COR-L47 (cell line): ENCODE measurements around the gene SLC38A3.

Source experiments
- DNase-seq: peaks from one replicate; lab custom pipeline; 2025; lab: John Stamatoyannopoulos, UW

Gene SLC38A3

GRCh38 chr3:50268703-50269451 lies 63.8 kb downstream of the SLC38A3 start, which contains the start of gene SEMA3B:
Gene SEMA3B (plus strand): TSS chr3:50269147. CDS start chr3:50269241, 94 bp downstream.
- DNase-seq = no peak

- no peak for DNase-seq
Observed at GRCh38 chr3:50269460-50269859, 64.4 kb downstream of the SLC38A3 start.

GRCh38 chr3:50269977-50270413 lies 64.9 kb downstream of the SLC38A3 start:
- no peak for DNase-seq

DNA sequence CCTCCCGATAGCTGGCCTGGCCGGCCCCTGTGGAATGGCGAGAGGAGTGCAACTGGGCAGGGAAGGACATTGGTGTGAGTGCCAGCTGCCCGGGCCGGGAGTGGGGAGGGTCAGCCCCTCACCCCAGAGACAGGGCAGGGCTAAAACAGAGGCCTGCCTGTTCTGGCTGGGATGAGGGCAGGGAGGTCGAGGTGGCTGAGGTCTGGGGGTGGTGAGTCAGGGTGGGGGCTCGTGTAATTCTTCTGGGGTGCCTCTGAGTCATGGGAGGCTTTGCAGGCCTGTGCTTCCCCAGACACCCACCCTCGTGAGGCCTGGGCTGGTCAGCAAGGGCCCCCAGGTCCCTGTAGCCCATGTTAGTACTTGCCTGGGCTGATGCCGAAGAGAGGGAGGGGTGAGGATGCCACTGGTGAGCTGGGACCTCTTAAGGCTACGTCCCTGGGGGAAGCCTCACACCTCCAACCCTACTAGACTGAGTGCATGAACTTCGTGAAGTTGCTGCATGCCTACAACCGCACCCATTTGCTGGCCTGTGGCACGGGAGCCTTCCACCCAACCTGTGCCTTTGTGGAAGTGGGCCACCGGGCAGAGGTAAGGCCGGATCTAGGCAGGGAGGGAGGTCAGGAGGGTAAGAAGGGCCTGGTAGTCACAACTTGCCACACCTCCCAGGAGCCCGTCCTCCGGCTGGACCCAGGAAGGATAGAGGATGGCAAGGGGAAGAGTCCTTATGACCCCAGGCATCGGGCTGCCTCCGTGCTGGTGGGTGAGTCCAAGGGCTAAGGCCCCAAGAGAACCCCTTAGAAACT lies 65.6 kb downstream of the SLC38A3 start:
- no peak for DNase-seq
